ENCODE measurements around the gene IGBP1.
A peak's percentile ranks its signal among the peaks of the same experiment; 100 is the strongest.
"Not testable (repeated sequence)": the region's sequence is repeated elsewhere in the genome, so short reads cannot be mapped to it uniquely, and the experiment has no call there.

The IGBP1 gene

DNA sequence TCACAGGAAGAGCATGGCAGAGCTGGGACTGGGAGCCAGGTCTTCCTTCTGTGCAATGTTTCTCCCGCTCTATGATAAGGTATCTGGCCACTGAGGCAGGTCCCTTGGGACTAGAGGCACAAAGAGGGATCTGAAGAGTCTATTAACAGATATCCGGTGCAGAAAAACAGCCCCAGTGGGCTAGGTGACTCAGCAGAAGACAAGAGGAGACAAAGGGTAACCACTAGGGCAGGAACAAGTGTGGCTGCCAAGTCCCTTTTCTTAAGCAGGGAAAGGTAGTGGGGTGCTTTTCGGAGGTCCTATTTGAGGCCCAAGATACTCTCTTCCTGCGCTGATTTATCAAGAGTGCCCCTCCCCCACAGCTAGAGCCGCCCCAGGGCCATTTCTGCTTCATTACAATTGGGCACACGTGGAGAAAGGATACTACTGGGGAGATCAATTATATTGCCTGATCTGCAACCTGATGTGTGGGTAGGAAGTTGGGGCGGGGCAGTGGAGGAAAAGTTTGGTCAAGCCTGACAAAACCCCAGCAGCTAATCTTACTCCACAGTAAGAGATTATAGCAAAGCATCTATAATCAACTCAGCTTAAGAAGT, 43.8 kb downstream of the IGBP1 start, which contains the start of gene DGAT2L6:
TSS of gene DGAT2L6 (plus strand) at position 546 of the 596 bp plus-strand sequence. CDS start 100 bp downstream, outside the sequence.
- H3K9me3 Mint-ChIP-seq: no peaks in the 10 kb centered on the region
- no peak within 1 kb of the TSS for H3K4me3 Mint-ChIP-seq
- H3K4me1 Mint-ChIP-seq (ENCODE audit: low read depth): peaks cover 5% of the 10 kb centered on the region
- H3K36me3 Mint-ChIP-seq (ENCODE audit: low read depth): no peaks in the 10 kb centered on the region
- no peaks in the 10 kb centered on the region for H3K27me3 Mint-ChIP-seq (ENCODE audit: low read depth)
- H3K27ac Mint-ChIP-seq: peak within 1 kb of the TSS; percentile 41

DNA sequence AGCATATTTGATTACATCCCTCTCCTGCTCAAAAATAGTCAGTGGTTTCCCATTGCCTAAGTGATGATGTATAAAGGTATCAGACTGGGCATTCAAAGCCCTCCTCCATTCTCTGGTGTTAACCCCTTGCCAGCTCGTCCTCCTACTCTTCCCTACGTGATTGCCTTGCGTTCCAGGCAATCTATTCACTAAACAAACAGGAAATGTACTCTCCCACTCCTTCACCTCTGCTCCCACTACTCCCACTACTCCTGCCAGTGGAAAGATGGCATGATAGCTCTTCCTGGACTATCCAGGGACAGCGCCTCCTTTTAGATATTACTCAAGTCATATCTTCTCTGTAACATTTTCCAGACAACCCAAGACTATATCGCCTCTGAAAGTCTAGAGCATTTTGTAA, 49.8 kb downstream of the IGBP1 start:
- H3K27ac Mint-ChIP-seq: no peak overlapping the region
- no peaks in the 10 kb centered on the region for H3K4me1 Mint-ChIP-seq (ENCODE audit: low read depth)
- H3K9me3 Mint-ChIP-seq: no peaks in the 10 kb centered on the region
- H3K36me3 Mint-ChIP-seq (ENCODE audit: low read depth): no peaks in the 10 kb centered on the region
- no peak overlapping the region for H3K4me3 Mint-ChIP-seq
- peaks cover 3% of the 10 kb centered on the region for H3K27me3 Mint-ChIP-seq (ENCODE audit: low read depth)

DNA sequence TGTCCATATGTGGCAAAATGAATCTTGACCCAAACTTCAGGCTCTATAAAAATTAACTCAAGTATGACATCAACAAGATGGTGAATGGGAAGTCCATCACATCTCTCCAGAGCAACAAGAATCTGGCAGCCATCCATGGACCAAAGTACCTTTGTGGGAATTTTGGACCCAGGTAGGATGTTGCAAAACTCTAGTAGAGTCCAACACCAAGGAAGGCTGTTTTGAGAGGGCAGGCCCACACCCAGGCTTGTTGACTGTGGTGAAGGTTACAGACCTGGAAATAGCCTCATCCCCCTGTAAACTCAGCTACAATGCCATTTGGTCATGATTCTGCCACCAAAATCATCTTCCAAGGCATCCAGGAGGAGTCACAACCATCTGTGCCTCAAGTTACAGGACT, 57.0 kb downstream of the IGBP1 start:
- peaks cover 8% of the 10 kb centered on the region for H3K9me3 Mint-ChIP-seq
- H3K4me1 Mint-ChIP-seq (ENCODE audit: low read depth): no peaks in the 10 kb centered on the region
- H3K4me3 Mint-ChIP-seq: no peak overlapping the region
- H3K27me3 Mint-ChIP-seq (ENCODE audit: low read depth): peaks cover 8% of the 10 kb centered on the region
- H3K27ac Mint-ChIP-seq: no peak overlapping the region
- H3K36me3 Mint-ChIP-seq (ENCODE audit: low read depth): peaks cover 1% of the 10 kb centered on the region

DNA sequence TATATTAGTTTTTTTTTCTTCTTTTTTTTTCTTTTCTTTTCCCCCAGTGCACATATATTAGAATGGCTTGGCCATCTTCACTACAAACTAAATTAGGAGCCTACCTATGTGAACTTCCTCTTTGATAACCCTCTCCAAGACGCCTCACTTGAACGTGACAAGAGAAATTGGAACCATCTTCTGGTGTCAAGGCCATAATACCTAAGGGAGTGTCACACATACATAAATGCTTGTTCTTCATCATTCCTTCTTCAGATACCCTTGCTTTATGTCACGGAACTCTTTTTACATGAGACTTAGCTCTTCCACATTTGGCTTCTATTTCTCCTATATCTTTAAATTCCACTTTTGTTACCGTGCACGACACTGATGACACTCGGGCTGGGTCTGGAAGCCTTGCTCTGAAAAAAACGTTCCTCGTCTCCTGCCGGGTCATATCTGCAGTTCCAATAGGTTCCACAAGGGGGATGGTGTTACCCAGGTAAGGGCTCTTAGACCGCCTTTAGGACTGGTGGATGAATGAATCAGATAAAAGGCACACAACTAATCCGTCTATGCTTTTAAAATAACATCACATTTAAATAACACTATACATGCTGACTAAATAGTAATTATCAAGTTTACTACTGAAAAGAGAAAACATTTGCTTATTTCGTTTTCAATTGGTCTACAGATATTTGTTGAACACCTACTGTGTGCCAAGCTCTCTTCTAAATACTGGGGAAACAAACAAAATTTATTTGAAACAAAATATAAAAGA, 63.9 kb downstream of the IGBP1 start:
- Mint-ChIP-seq H3K4me3 (no peak overlapping the region), H3K9me3 (no peaks in the 10 kb centered on the region), H3K4me1 (ENCODE audit: low read depth) (peaks cover 7% of the 10 kb centered on the region), H3K27ac (no peak overlapping the region), H3K36me3 (ENCODE audit: low read depth) (no peaks in the 10 kb centered on the region), H3K27me3 (ENCODE audit: low read depth) (peaks cover 10% of the 10 kb centered on the region)

DNA sequence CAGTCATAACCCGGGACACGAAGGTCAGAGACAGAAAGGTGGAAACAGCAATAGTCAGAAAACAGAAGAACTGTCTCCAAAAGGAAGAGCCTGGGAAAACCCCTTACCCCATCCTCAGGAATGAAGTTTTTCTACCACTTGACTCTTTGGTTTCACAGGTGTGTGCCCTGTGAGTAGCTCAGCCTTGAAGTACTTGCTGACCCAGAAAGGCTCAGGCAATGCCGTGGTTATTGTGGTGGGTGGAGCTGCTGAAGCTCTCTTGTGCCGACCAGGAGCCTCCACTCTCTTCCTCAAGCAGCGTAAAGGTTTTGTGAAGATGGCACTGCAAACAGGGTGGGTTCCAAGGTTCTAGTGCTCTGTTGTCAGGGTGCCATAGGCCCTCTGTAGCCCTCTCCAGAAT, 68.5 kb downstream of the IGBP1 start:
- peaks cover 5% of the 10 kb centered on the region for H3K27me3 Mint-ChIP-seq (ENCODE audit: low read depth)
- H3K9me3 Mint-ChIP-seq: no peaks in the 10 kb centered on the region
- H3K4me1 Mint-ChIP-seq (ENCODE audit: low read depth): peaks cover 7% of the 10 kb centered on the region
- H3K4me3 Mint-ChIP-seq: no peak overlapping the region
- no peak overlapping the region for H3K27ac Mint-ChIP-seq
- H3K36me3 Mint-ChIP-seq (ENCODE audit: low read depth): no peaks in the 10 kb centered on the region

DNA sequence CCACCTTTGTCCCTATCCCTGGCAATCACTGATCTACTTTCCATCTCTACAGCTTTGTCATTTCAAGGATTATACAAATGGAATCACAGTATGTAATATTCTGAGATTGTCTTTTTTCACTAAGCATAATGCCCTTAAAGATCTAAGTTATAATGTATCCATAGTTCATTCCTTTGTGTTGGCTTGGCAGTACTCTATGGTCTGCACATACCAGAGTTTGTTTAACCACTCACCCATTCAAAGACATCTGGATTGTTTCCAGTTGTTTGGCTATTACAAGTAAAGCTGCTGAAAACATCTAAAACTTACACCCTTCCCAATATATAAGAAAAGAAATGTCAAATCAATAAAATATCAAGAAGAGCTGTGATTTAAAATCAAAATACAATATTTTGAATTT, 75.2 kb downstream of the IGBP1 start:
- H3K27ac Mint-ChIP-seq: no peak overlapping the region
- H3K36me3 Mint-ChIP-seq (ENCODE audit: low read depth): no peaks in the 10 kb centered on the region
- no peak overlapping the region for H3K4me3 Mint-ChIP-seq
- peaks cover 3% of the 10 kb centered on the region for H3K9me3 Mint-ChIP-seq
- no peaks in the 10 kb centered on the region for H3K27me3 Mint-ChIP-seq (ENCODE audit: low read depth)
- no peaks in the 10 kb centered on the region for H3K4me1 Mint-ChIP-seq (ENCODE audit: low read depth)

DNA sequence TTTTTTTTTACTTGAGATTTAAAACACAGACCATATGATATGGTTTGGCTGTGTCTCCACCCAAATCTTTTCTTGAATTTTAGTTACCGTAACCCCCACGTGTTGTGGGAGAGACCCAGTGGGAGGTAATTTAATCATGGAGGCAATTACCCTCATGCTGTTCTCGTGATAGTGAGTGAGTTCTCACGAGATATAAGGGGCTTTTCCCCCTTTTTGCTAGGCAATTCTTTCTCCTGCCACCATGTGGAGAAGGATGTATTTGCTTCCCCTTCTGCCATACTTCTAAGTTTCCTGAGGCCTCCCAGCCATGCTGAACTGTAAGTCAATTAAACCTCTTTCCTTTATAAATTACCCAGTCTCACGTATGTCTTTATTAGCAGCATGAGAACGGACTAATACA, 76.3 kb downstream of the IGBP1 start:
- H3K4me1 Mint-ChIP-seq (ENCODE audit: low read depth); H3K4me3 Mint-ChIP-seq; H3K27me3 Mint-ChIP-seq (ENCODE audit: low read depth); H3K36me3 Mint-ChIP-seq (ENCODE audit: low read depth); H3K9me3 Mint-ChIP-seq; H3K27ac Mint-ChIP-seq: not testable (repeated sequence)
